Duodenal mucosa (tissue), 2 donors: ENCODE data around the gene GCH1.
A peak's percentile ranks its signal among the peaks of the same experiment; 100 is the strongest.
"Not testable (repeated sequence)": the region's sequence is repeated elsewhere in the genome, so short reads cannot be mapped to it uniquely, and the experiment has no call there.

Experiments
- H3K27ac ChIP-seq: one replicate; pipeline ENCODE4 v1.7.0; 2013; ENCODE audit warnings: low read depth, low read length
- H3K27me3 ChIP-seq, 2 donors: one replicate each; pipeline ENCODE4 v1.7.0; 2013; ENCODE audit warnings: low read length in 2 of 2, control low read depth in 1 of 2; ENCODE audit not compliant: insufficient read depth in 2 of 2, control insufficient read depth in 1 of 2
- H3K36me3 ChIP-seq, 2 donors: one replicate each; pipeline ENCODE4 v1.7.0; 2013; ENCODE audit warnings: low read length in 2 of 2, control low read depth in 1 of 2; ENCODE audit not compliant: insufficient read depth in 2 of 2, control insufficient read depth in 1 of 2
- H3K4me1 ChIP-seq, 2 donors: one replicate each; pipeline ENCODE4 v1.7.0; 2013; ENCODE audit warnings: low read length in 2 of 2, control low read depth in 1 of 2; ENCODE audit not compliant: insufficient read depth in 2 of 2, control insufficient read depth in 1 of 2
- H3K4me3 ChIP-seq, 2 donors: one replicate each; pipeline ENCODE4 v1.7.0; 2013; ENCODE audit warnings: low read length in 2 of 2, low read depth in 1 of 2
- H3K9ac ChIP-seq, 2 donors: one replicate each; pipeline ENCODE4 v1.7.0; 2013; ENCODE audit warnings: low read length in 2 of 2, low read depth in 1 of 2
- H3K9me3 ChIP-seq, 2 donors: one replicate each; pipeline ENCODE4 v1.7.0; 2013; ENCODE audit warnings: low read length in 2 of 2, control low read depth in 1 of 2; ENCODE audit not compliant: control insufficient read depth in 1 of 2

Gene GCH1

GRCh38 chr14:54909817-54910558 lies 7.4 kb upstream of the GCH1 start:
- Histone ChIP-seq H3K9me3 (no peaks in the 10 kb centered on the region), H3K27ac (no peak overlapping the region), H3K27me3 (no peaks in the 10 kb centered on the region), H3K9ac (no peak overlapping the region), H3K4me1 (peaks cover 0 to 3% of the 10 kb centered on the region in 2 donors), H3K36me3 (no peaks in the 10 kb centered on the region), H3K4me3 (no peak overlapping the region)

- not testable (repeated sequence) for H3K4me3 ChIP-seq, H3K9ac ChIP-seq, H3K27me3 ChIP-seq, H3K4me1 ChIP-seq, H3K36me3 ChIP-seq, H3K9me3 ChIP-seq, H3K27ac ChIP-seq
Observed at GRCh38 chr14:54908973-54909372, 6.3 kb upstream of the GCH1 start.

GRCh38 chr14:54908190-54908589 lies 5.6 kb upstream of the GCH1 start:
- Histone ChIP-seq H3K27ac (no peak overlapping the region), H3K4me1 (peaks cover 3 to 4% of the 10 kb centered on the region in 2 donors), H3K4me3 (peak overlapping the region in 1 of 2 donors; percentile 23), H3K27me3 (no peaks in the 10 kb centered on the region), H3K9me3 (no peaks in the 10 kb centered on the region), H3K9ac (no peak overlapping the region), H3K36me3 (no peaks in the 10 kb centered on the region)

GRCh38 chr14:54906075-54906474 lies 3.4 kb upstream of the GCH1 start:
- H3K9me3 ChIP-seq = no peaks in the 10 kb centered on the region
- H3K27me3 ChIP-seq = no peaks in the 10 kb centered on the region
- no peak overlapping the region for H3K4me3 ChIP-seq
- H3K9ac ChIP-seq = no peak overlapping the region
- H3K27ac ChIP-seq = no peak overlapping the region
- H3K4me1 ChIP-seq = peaks cover 5 to 9% of the 10 kb centered on the region in 2 donors
- no peaks in the 10 kb centered on the region for H3K36me3 ChIP-seq

GRCh38 chr14:54902143-54902520 lies 494 bp downstream of the GCH1 start:
- peak overlapping the region; percentile 91 for H3K9ac ChIP-seq
- peak overlapping the region; percentile 94 for H3K27ac ChIP-seq
- H3K4me1 ChIP-seq = peaks cover 6 to 16% of the 10 kb centered on the region in 2 donors
- H3K27me3 ChIP-seq = no peaks in the 10 kb centered on the region
- no peaks in the 10 kb centered on the region for H3K36me3 ChIP-seq
- H3K4me3 ChIP-seq = peak overlapping the region; percentile 87 to 96
- H3K9me3 ChIP-seq = no peaks in the 10 kb centered on the region

- H3K4me3 ChIP-seq = peak overlapping the region; percentile 87 to 96
- H3K27me3 ChIP-seq = no peaks in the 10 kb centered on the region
- H3K36me3 ChIP-seq = no peaks in the 10 kb centered on the region
- peak overlapping the region; percentile 91 for H3K9ac ChIP-seq
- no peaks in the 10 kb centered on the region for H3K9me3 ChIP-seq
- H3K27ac ChIP-seq = peak overlapping the region; percentile 56
- H3K4me1 ChIP-seq = peaks cover 6 to 16% of the 10 kb centered on the region in 2 donors
Observed at GRCh38 chr14:54901380-54902142, 1.1 kb downstream of the GCH1 start.

- Histone ChIP-seq H3K27me3 (no peaks in the 10 kb centered on the region), H3K36me3 (no peaks in the 10 kb centered on the region), H3K27ac (no peak overlapping the region), H3K9ac (no peak overlapping the region), H3K4me3 (no peak overlapping the region), H3K9me3 (no peaks in the 10 kb centered on the region), H3K4me1 (peaks cover 6 to 16% of the 10 kb centered on the region in 2 donors)
Observed at GRCh38 chr14:54899573-54899972, 3.1 kb downstream of the GCH1 start.

- H3K4me3 ChIP-seq, H3K36me3 ChIP-seq, H3K27me3 ChIP-seq, H3K9me3 ChIP-seq, H3K27ac ChIP-seq, H3K9ac ChIP-seq: not testable (repeated sequence)
- H3K4me1 ChIP-seq = peaks cover 6 to 12% of the 10 kb centered on the region in 2 donors
Observed at GRCh38 chr14:54897809-54898555, 4.6 kb downstream of the GCH1 start.

GRCh38 chr14:54895683-54896082 lies 6.9 kb downstream of the GCH1 start:
- Histone ChIP-seq H3K9me3 (no peaks in the 10 kb centered on the region), H3K4me1 (peaks cover under 1 to 2% of the 10 kb centered on the region in 2 donors), H3K36me3 (no peaks in the 10 kb centered on the region), H3K9ac (no peak overlapping the region), H3K27ac (no peak overlapping the region), H3K27me3 (no peaks in the 10 kb centered on the region), H3K4me3 (no peak overlapping the region)

GRCh38 chr14:54894995-54895394 lies 7.6 kb downstream of the GCH1 start:
- no peaks in the 10 kb centered on the region for H3K9me3 ChIP-seq
- H3K9ac ChIP-seq = no peak overlapping the region
- H3K36me3 ChIP-seq = no peaks in the 10 kb centered on the region
- H3K27me3 ChIP-seq = no peaks in the 10 kb centered on the region
- H3K4me1 ChIP-seq = no peaks in the 10 kb centered on the region
- H3K27ac ChIP-seq = no peak overlapping the region
- no peak overlapping the region for H3K4me3 ChIP-seq
